GM18858 (cell line): Measurements from ENCODE around the gene YJU2.
"Not testable (repeated sequence)": the region's sequence is repeated elsewhere in the genome, so short reads cannot be mapped to it uniquely, and the experiment has no call there.

Experiments used
- ATAC-seq: cut with Tn5 transposase; IDR thresholded peaks from one replicate; pipeline ENCODE4 v1.9.1; 2021; ENCODE audit not compliant: unreplicated experiment

The YJU2 gene

GRCh38 chr19:4246767-4247593 is at the start of gene YJU2:
TSS of gene YJU2 (plus strand) at chr19:4247080. CDS start at chr19:4247147, 67 bp downstream.
- ATAC-seq: peak; percentile 62

- no peak for ATAC-seq
Observed at GRCh38 chr19:4197228-4197624, 49.7 kb upstream of the YJU2 start.

GRCh38 chr19:4197625-4198466 is 49.0 kb upstream of the YJU2 start:
- ATAC-seq: no peak

GRCh38 chr19:4198467-4199126 is 48.3 kb upstream of the YJU2 start:
- no peak for ATAC-seq

- no peak for ATAC-seq
Observed at GRCh38 chr19:4199699-4200293, 47.1 kb upstream of the YJU2 start.

- no peak for ATAC-seq
Observed at GRCh38 chr19:4200940-4201542, 45.8 kb upstream of the YJU2 start.

- ATAC-seq: no peak
Observed at GRCh38 chr19:4201798-4202197, 45.1 kb upstream of the YJU2 start.

GRCh38 chr19:4206818-4207484 is 39.9 kb upstream of the YJU2 start:
- ATAC-seq: no peak

GRCh38 chr19:4208385-4209094 is 38.3 kb upstream of the YJU2 start:
- ATAC-seq: no peak

GRCh38 chr19:4210166-4210731 is 36.6 kb upstream of the YJU2 start:
- ATAC-seq: no peak

- ATAC-seq: no peak
Observed at GRCh38 chr19:4213116-4213515, 33.8 kb upstream of the YJU2 start.

GRCh38 chr19:4215807-4216206 is 31.1 kb upstream of the YJU2 start:
- no peak for ATAC-seq

GRCh38 chr19:4216846-4217245 is 30.0 kb upstream of the YJU2 start:
- ATAC-seq: no peak

GRCh38 chr19:4217429-4218264 is 29.2 kb upstream of the YJU2 start:
- ATAC-seq: no peak

- ATAC-seq: not testable (repeated sequence)
Observed at GRCh38 chr19:4218523-4218922, 28.4 kb upstream of the YJU2 start.

GRCh38 chr19:4220188-4220587 is 26.7 kb upstream of the YJU2 start:
- ATAC-seq: no peak

- no peak for ATAC-seq
Observed at GRCh38 chr19:4224470-4224869, 22.4 kb upstream of the YJU2 start.

GRCh38 chr19:4225885-4226284 is 21.0 kb upstream of the YJU2 start:
- no peak for ATAC-seq
